PFSK-1 (cell line): ENCODE results near the gene PACS2.

ENCODE experiments used
- FOXP2 ChIP-seq: optimal IDR thresholded peaks from 2 replicates; pipeline ENCODE3; 2011; ENCODE audit warnings: borderline replicate concordance, control low read depth, inconsistent platforms; ENCODE audit not compliant: insufficient read depth; ENCODE audit errors: extremely low read length, extremely low read depth
- POLR2AphosphoS5 ChIP-seq: IDR thresholded peaks from 2 replicates; pipeline ENCODE4 v1.6.1; 2012; ENCODE audit warnings: low read depth, mild to moderate bottlenecking, control low read depth, low read length, moderate library complexity
- REST ChIP-seq, 2 experiments: IDR thresholded peaks; 2 replicates each; pipeline versions ENCODE4 v1.6.1 to v1.8.0; 2011 to 2012; ENCODE audit warnings: low read depth in 2 of 2, low read length in 2 of 2, control low read depth in 1 of 2, inconsistent platforms in 1 of 2, mild to moderate bottlenecking in 1 of 2, moderate library complexity in 1 of 2; ENCODE audit not compliant: insufficient read depth in 1 of 2
- SIN3A ChIP-seq: IDR thresholded peaks from 2 replicates; pipeline ENCODE4 v1.6.1; 2012; ENCODE audit warnings: mild to moderate bottlenecking, low read length, moderate library complexity, borderline replicate concordance; ENCODE audit not compliant: insufficient read depth
- TAF1 ChIP-seq: IDR thresholded peaks from 2 replicates; pipeline ENCODE4 v1.6.1; 2012; ENCODE audit warnings: low read length, control low read depth, borderline replicate concordance; ENCODE audit not compliant: insufficient read depth

PACS2 gene

GRCh38 chr14:105387530-105387922 lies 73.0 kb downstream of the PACS2 start:
- TF ChIP-seq POLR2AphosphoS5 (no peak), FOXP2 (no peak), SIN3A (no peak), TAF1 (no peak), REST (IDR thresholded peaks at IDR 0.05; ENCODE audit: insufficient read depth in 1 of 2, low read depth in 2 of 2, low read length in 2 of 2) (no peak)

- TF ChIP-seq TAF1 (no peak), FOXP2 (no peak)
These were observed 73.8 kb downstream of the PACS2 start for GRCh38 chr14:105388110-105388951.

- TF ChIP-seq TAF1 = no peak
- no peak for TF ChIP-seq SIN3A
These were observed 74.4 kb downstream of the PACS2 start for GRCh38 chr14:105388976-105389375.

GRCh38 chr14:105389534-105389933 lies 75.0 kb downstream of the PACS2 start:
- TF ChIP-seq FOXP2 = no peak
- no peak for TF ChIP-seq TAF1

- no peak for TF ChIP-seq TAF1
- no peak for TF ChIP-seq FOXP2
- no peak for TF ChIP-seq POLR2AphosphoS5
- TF ChIP-seq SIN3A = no peak
- TF ChIP-seq REST (IDR thresholded peaks at IDR 0.05; ENCODE audit: insufficient read depth in 1 of 2, low read depth in 2 of 2, low read length in 2 of 2) = no peak
These were observed 75.7 kb downstream of the PACS2 start for GRCh38 chr14:105389976-105390848.

- TF ChIP-seq REST (IDR thresholded peaks at IDR 0.05; ENCODE audit: insufficient read depth in 1 of 2, low read depth in 2 of 2, low read length in 2 of 2) (no peak), POLR2AphosphoS5 (no peak), FOXP2 (no peak), TAF1 (no peak), SIN3A (no peak)
These were observed 76.4 kb downstream of the PACS2 start for GRCh38 chr14:105390849-105391500.
